Fibroblast of pulmonary artery (primary cell): ENCODE measurements around the gene ITGA3.

Experiments used
- DNase-seq: peaks from one replicate; pipeline ENCODE4 v3.0.0-alpha.2; 2010; ENCODE audit warnings: low read depth
- H3K4me3 ChIP-seq: replicated peaks from 2 replicates; pipeline ENCODE4 v1.5.1; 2011; ENCODE audit warnings: low read depth, mild to moderate bottlenecking, control low read depth, low read length, moderate library complexity
- TF ChIP-seq, protein P1 (sequence below): IDR thresholded peaks from 2 replicates; pipeline ENCODE4 v1.5.1; 2011; ENCODE audit warnings: mild to moderate bottlenecking, control low read depth, low read length, inconsistent platforms; ENCODE audit errors: missing control alignments

The ITGA3 gene

DNA sequence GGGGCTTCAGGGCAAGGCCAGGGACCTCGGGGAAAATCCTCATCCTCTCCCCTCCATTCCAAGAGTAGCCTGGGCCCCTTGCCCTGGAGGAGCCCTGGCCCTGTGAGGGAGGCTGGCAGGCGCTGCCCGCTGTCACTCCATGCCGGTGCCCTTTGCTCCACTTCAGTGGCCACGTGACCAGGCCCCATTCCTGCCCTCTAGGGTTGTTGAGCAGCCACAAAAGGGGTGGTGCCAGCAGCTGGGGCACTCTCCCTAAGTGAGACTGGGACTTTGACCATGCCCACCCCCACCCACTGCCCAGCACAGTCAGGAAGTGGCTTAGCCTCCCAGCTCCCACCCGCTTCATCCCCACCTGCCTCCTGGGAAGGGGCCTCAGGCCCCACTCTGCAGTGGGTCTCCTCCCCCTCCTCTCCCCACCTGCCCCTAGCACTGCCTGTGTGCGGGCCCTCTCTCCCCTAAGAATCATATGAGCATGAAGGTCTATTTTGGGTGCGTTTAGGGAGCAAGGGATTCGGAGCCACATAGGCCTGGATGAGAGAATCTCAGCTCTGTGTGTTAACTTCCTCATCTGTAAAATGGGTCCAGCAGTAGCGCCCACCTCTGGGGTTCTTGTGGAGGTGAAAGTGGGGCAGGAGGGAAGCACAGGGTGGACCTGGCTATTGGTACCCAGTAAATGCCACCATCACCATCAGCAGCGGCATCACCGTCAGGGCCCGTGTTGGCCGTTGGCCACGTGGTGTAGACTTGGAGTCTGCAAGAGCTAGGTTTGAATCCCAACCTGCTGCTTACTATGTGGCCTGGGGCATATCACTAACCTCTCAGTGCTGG is 46.5 kb downstream of the ITGA3 start:
- no peak overlapping the region for H3K4me3 ChIP-seq

DNA sequence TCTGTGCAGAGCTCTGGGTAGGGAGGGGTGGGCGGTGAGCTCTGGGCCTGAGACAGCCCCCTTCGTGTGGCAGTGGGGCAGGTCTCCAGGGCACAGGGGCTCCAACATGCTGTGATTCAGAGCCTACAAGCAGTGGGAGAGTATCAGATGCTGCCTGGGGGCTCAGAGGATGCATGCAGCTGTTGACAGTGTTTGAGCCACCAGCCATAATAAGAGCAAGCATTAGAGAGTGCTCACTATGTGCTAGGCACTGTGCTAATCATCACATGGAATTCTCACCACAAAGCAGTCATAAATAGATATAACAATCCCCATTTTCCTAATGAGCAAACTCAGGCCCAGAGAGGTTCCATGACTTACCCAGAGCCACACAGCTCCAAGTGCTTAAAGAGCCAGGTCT is 47.3 kb downstream of the ITGA3 start:
- TF ChIP-seq, protein P1, sequence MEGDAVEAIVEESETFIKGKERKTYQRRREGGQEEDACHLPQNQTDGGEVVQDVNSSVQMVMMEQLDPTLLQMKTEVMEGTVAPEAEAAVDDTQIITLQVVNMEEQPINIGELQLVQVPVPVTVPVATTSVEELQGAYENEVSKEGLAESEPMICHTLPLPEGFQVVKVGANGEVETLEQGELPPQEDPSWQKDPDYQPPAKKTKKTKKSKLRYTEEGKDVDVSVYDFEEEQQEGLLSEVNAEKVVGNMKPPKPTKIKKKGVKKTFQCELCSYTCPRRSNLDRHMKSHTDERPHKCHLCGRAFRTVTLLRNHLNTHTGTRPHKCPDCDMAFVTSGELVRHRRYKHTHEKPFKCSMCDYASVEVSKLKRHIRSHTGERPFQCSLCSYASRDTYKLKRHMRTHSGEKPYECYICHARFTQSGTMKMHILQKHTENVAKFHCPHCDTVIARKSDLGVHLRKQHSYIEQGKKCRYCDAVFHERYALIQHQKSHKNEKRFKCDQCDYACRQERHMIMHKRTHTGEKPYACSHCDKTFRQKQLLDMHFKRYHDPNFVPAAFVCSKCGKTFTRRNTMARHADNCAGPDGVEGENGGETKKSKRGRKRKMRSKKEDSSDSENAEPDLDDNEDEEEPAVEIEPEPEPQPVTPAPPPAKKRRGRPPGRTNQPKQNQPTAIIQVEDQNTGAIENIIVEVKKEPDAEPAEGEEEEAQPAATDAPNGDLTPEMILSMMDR, result no peak
- no peak for DNase-seq
- H3K4me3 ChIP-seq, result no peak overlapping the region

More for the DNA sequence above, 46.5 kb downstream of the ITGA3 start:
- DNase-seq, result no peak
- TF ChIP-seq, protein P1, result no peak

DNA sequence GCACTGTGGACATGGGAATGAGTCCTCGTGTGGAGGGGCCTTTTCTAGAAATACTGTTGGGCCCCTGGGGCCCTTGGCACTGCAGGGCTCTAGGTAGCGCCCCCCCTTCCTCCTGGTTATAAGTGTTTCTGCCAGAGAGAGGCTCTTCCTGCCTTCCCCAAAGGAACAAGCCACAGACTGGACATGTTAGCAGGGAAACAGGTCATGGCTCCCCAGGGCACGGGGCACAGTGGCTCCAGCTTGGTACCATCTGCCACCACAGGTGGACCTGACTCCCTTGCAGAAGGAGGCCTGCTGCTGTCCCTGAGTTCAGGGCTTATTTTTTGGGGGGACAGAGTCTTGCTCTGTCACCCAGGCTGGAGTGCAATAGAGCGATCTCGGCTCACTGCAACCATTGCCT is 48.0 kb downstream of the ITGA3 start:
- H3K4me3 ChIP-seq, result no peak overlapping the region
- DNase-seq, result no peak
- TF ChIP-seq, protein P1, result no peak

DNA sequence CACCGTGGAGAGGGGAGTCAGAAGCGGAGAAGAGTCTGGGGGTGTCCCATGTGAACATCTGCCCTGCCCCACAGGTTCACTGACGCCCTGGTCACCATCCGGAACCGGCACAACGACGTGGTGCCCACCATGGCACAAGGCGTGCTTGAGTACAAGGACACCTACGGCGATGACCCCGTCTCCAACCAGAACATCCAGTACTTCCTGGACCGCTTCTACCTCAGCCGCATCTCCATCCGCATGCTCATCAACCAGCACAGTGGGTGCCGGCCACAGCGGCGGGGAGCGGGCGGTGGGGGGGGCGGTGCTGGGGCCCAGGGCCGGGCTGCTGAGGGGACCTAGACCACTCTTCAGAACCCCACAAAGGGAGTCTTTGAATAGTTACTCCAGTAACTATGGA is 49.9 kb downstream of the ITGA3 start:
- TF ChIP-seq, protein P1, result no peak
- DNase-seq, result no peak
- no peak overlapping the region for H3K4me3 ChIP-seq

DNA sequence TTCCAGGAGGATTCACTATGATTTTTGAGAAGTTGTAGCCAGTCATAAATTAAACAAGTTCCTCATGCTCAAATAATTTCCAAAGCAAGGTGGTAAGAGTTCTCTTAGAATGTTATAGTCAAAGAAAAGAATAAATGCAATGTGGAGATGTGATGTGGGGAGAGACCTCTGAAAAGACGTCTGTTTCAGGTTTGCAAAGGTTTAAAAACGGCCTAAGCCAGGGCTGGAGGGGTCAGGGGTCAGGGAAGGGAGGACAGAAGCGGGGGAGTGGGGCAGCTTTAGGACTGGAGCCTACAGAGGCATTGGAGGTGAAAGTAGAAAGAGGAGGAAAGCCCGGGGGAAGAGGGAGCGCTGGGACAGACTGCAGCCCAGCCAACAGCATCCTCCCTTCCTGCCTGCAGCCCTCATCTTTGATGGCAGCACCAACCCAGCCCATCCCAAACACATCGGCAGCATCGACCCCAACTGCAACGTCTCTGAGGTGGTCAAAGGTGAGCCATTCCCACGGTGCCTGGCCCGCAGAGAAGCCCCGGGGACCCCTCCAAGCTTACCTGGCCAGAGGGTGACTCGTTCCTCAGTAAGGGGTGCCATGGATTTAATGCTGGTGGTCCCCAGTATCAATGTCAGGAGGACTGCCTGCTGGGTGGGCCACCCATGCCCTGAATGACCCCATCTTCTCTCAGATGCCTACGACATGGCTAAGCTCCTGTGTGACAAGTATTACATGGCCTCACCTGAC is 50.7 kb downstream of the ITGA3 start:
- TF ChIP-seq, protein P1, result no peak
- DNase-seq, result no peak
- no peak overlapping the region for H3K4me3 ChIP-seq

- TF ChIP-seq, protein P1, result no peak
- DNase-seq, result no peak
Observed at GRCh38 chr17:50107790-50108414, 52.0 kb downstream of the ITGA3 start.

More at GRCh38 chr17:50107790-50108414, 52.0 kb downstream of the ITGA3 start:
- no peak overlapping the region for H3K4me3 ChIP-seq
